GM12878 (cell line): Measurements from ENCODE around the gene FBXO21.

Source experiments
- BRCA1 ChIP-seq: IDR thresholded peaks from 2 replicates; pipeline ENCODE4 v1.6.1; 2011; ENCODE audit warnings: low read depth, low read length, improper control_type of control experiment
- CTCF ChIP-seq, 3 experiments: IDR thresholded peaks in 2 of 3; conservative IDR thresholded peaks in 1 of 3; 2 replicates each; pipeline ENCODE4 v1.5.1; 2011; ENCODE audit warnings: low read depth in 3 of 3, low read length in 3 of 3, mild to moderate bottlenecking in 3 of 3, control low read depth in 2 of 3, moderate library complexity in 2 of 3, inconsistent platforms in 1 of 3, mixed read lengths in 1 of 3; ENCODE audit not compliant: control insufficient read depth in 2 of 3, insufficient read depth in 1 of 3; ENCODE audit errors: extremely low read depth in 1 of 3
- YY1 ChIP-seq: IDR thresholded peaks from 2 replicates; pipeline ENCODE4 v1.6.1; 2011; ENCODE audit warnings: low read depth, mild to moderate bottlenecking, low read length
- TF ChIP-seq, protein P1 (sequence below): fragments of 450-650 bp; formaldehyde crosslinking; IDR thresholded peaks from 2 replicates; pipeline ENCODE4 v1.5.0; 2022; ENCODE audit warnings: mild to moderate bottlenecking, missing genetic modification characterization

DNA sequence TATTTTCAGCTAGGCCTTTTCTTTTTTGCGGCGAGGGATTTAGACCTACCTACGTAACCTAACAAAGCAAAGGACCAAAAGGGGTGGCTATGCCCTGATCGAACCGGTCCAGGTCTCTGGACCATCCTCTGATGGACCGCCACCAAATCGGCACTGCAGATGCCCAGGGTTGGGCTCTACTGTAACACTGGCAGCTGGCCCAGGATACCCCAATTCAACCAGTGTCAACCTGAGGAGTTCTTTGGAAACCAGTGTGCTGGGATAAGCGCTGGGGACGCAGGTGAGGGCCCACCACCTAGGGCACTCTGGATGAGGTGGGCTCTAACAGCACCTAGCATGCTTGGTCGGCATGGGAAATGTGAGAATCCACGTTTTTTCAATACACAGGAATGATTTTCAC, 32.2 kb downstream of the FBXO21 start:
- TF ChIP-seq BRCA1 (no peak), CTCF (IDR thresholded peaks at IDR 0.05 in 2 of 3, conservative IDR thresholded peaks at IDR 0.05 in 1 of 3; ENCODE audit: control insufficient read depth in 2 of 3, extremely low read depth in 1 of 3, insufficient read depth in 1 of 3, low read depth in 3 of 3, low read length in 3 of 3) (no peak), YY1 (no peak)
- TF ChIP-seq, protein P1, sequence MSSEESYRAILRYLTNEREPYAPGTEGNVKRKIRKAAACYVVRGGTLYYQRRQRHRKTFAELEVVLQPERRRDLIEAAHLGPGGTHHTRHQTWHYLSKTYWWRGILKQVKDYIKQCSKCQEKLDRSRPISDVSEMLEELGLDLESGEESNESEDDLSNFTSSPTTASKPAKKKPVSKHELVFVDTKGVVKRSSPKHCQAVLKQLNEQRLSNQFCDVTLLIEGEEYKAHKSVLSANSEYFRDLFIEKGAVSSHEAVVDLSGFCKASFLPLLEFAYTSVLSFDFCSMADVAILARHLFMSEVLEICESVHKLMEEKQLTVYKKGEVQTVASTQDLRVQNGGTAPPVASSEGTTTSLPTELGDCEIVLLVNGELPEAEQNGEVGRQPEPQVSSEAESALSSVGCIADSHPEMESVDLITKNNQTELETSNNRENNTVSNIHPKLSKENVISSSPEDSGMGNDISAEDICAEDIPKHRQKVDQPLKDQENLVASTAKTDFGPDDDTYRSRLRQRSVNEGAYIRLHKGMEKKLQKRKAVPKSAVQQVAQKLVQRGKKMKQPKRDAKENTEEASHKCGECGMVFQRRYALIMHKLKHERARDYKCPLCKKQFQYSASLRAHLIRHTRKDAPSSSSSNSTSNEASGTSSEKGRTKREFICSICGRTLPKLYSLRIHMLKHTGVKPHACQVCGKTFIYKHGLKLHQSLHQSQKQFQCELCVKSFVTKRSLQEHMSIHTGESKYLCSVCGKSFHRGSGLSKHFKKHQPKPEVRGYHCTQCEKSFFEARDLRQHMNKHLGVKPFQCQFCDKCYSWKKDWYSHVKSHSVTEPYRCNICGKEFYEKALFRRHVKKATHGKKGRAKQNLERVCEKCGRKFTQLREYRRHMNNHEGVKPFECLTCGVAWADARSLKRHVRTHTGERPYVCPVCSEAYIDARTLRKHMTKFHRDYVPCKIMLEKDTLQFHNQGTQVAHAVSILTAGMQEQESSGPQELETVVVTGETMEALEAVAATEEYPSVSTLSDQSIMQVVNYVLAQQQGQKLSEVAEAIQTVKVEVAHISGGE (CRISPR knock-in tag), result no peak
